Stomach (tissue), 9 donors: ENCODE data around the gene CYS1. TPM values are rescaled to one million over a fixed set of nuclear protein-coding genes. Genes with fewer than 3 reads are reported as not detected.

Source experiments
- DNase-seq, 2 donors: peaks; one replicate each; pipeline versions ENCODE4 v3.0.0 to v3.0.0-alpha.2; 2013 to 2019
- H3K27ac ChIP-seq, 5 donors: fragments of 200-600 bp in 4 of 5; sonication (generic) in 4 of 5; one replicate each; pipeline ENCODE4 v1.5.1; 2013 to 2019; ENCODE audit warnings: mild to moderate bottlenecking in 1 of 5, moderate library complexity in 1 of 5
- H3K27me3 ChIP-seq, 3 donors: fragments of 200-600 bp; sonication (generic); one replicate each; pipeline ENCODE4 v1.5.1; 2017 to 2019; ENCODE audit warnings: mixed run types in 1 of 3
- H3K36me3 ChIP-seq, 4 donors: fragments of 200-600 bp; sonication (generic); 1 replicate in 3 of 4; 2 replicates in 1 of 4; pipeline ENCODE4 v1.5.1; 2016 to 2019
- H3K4me1 ChIP-seq, 4 donors: fragments of 200-600 bp; sonication (generic); one replicate each; pipeline ENCODE4 v1.5.1; 2016 to 2019
- H3K4me3 ChIP-seq, 4 donors: fragments of 200-600 bp; sonication (generic) in 3 of 4; one replicate each; pipeline ENCODE4 v1.5.1; 2016 to 2019; ENCODE audit warnings: mild to moderate bottlenecking in 1 of 4
- H3K9me3 ChIP-seq, 4 donors: fragments of 200-600 bp; sonication (generic); one replicate each; pipeline ENCODE4 v1.5.1; 2016 to 2019
- CTCF ChIP-seq, 7 experiments: fragments of 450-650 bp in 4 of 7; fragments of 200-600 bp in 3 of 7; sonication (generic) in 3 of 7; IDR thresholded peaks; one replicate each; pipeline ENCODE4 v1.5.1; 2016 to 2019; ENCODE audit warnings: antibody characterized with exemption in 7 of 7, control low read depth in 2 of 7, mild to moderate bottlenecking in 1 of 7
- EP300 ChIP-seq: sonication (generic); formaldehyde crosslinking; IDR thresholded peaks from one replicate; pipeline ENCODE4 v1.6.1; 2017; ENCODE audit warnings: antibody characterized with exemption
- POLR2A ChIP-seq, 4 donors: fragments of 450-650 bp; IDR thresholded peaks; one replicate each; pipeline ENCODE4 v1.6.1; 2016; ENCODE audit warnings: antibody characterized with exemption in 4 of 4, control low read depth in 2 of 4, mild to moderate bottlenecking in 1 of 4, moderate library complexity in 1 of 4
- POLR2AphosphoS5 ChIP-seq, 3 donors: sonication (generic); formaldehyde crosslinking; IDR thresholded peaks; one replicate each; pipeline ENCODE4 v1.6.1; 2016; ENCODE audit warnings: antibody characterized with exemption in 3 of 3
- WGBS, 5 donors: extraction: QIAGEN DNeasy Blood & Tissue Kit in 3 of 5; methylation state at CpG; one replicate each; pipeline versions ENCODE4 v1.1.5 to v1.1.7; 2013 to 2018; 5-methylcytosine and 5-hydroxymethylcytosine counted together
- intact Hi-C: fragments of 100-400 bp; cut with DNase I; formaldehyde crosslinking; loops from one replicate; pipeline ENCODE4 v1.15.1; 2023; ENCODE audit warnings: low total_unique reads
- polyA plus RNA-seq, 3 donors: library from polyadenylated mRNA; stranded (reverse); fragments of 200-250 nt; gene quantifications; one replicate each; pipeline ENCODE4 v1.2.3, GENCODE V29; 2013
- total RNA-seq, 5 donors: library from RNA; depleted of rRNA; stranded (reverse); fragments of >200 nt; gene quantifications; one replicate each; pipeline versions ENCODE4 v1.1.0 to v1.2.3, GENCODE V29; 2014 to 2016
- donor health status: healthy with polysubstance abuse.
- donor health status: Bipolar disorder and iron deficiency.
- donor health status: healthy.

The CYS1 gene
- total and polyA plus RNA-seq, 8 donors: 1.1 to 33.8 (median 3.9) TPM; not detected in 1

- Histone ChIP-seq H3K27ac (no peak overlapping the region), H3K4me3 (no peak overlapping the region), H3K4me1 (peaks cover 0 to 13% (median 9%) of the 10 kb centered on the region in 4 donors), H3K27me3 (no peaks in the 10 kb centered on the region), H3K36me3 (peaks cover 0 to 10% (median 0%) of the 10 kb centered on the region in 4 donors), H3K9me3 (no peaks in the 10 kb centered on the region)
- WGBS, 5 donors: 91 to 95% (median 92%) methylated on average over 8 to 9 of the region's 9 CpGs
- TF ChIP-seq POLR2A (IDR thresholded peaks at IDR 0.05): no peak
- no peak for DNase-seq
- intact Hi-C loops: no loop called here
These were observed 16.6 kb downstream of the CYS1 start for GRCh38 chr2:10063566-10063965.

- H3K9me3 ChIP-seq: no peaks in the 10 kb centered on the region
- DNase-seq: no peak
- 75 to 90% (median 78%) methylated on average over 10 of the region's 10 CpGs for WGBS, 5 donors
- no peak overlapping the region for H3K4me3 ChIP-seq
- H3K36me3 ChIP-seq: peaks cover 0 to 10% (median 0%) of the 10 kb centered on the region in 4 donors
- H3K4me1 ChIP-seq: peaks cover under 1 to 13% (median 12%) of the 10 kb centered on the region in 4 donors
- intact Hi-C loops: no loop called here
- H3K27ac ChIP-seq: no peak overlapping the region
- H3K27me3 ChIP-seq: no peaks in the 10 kb centered on the region
- TF ChIP-seq EP300 (no peak), POLR2AphosphoS5 (IDR thresholded peaks at IDR 0.05) (no peak), CTCF (IDR thresholded peaks at IDR 0.05) (no peak), POLR2A (IDR thresholded peaks at IDR 0.05) (no peak)
These were observed 17.3 kb downstream of the CYS1 start for GRCh38 chr2:10062931-10063365.

DNA sequence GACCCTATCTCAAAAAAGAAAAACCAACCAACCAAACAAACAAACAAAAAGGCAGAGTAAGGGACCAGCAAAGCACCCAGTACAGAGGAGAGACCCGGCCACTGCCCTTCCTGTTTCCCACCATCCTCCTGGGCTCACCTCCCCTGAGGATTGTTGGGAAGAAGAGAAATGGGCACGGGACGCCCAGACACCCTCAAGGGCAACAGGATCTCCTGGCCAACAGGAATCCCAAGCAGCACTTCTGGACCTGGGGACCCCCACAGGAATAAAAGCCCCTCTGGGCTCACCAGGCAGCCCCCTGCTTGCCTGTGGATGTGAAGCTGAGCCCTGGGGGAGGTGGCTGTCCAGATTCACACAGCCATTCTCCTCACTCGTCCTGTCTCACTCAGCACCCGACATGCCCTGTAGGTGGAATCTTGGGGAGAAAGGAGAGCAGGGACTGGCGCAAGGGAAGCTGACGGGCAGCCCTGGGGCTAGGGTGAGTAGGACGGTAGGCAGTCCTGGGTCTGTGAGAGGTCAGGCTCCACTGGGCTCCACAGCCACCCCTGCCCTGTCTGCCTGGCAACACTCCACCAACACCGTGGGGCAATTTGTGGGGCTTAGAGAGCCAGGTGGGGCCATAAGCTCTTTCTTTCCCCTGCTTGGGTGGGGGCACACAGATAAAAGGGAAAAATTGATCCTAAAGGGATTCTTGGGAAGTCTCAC lies 18.8 kb downstream of the CYS1 start:
- peaks cover 15 to 29% (median 27%) of the 10 kb centered on the region in 4 donors for H3K4me1 ChIP-seq
- H3K9me3 ChIP-seq: no peaks in the 10 kb centered on the region
- peaks cover 0 to 10% (median 0%) of the 10 kb centered on the region in 4 donors for H3K36me3 ChIP-seq
- no peak for DNase-seq
- H3K4me3 ChIP-seq: no peak overlapping the region
- 83 to 90% (median 85%) methylated on average over 8 to 9 of the region's 9 CpGs for WGBS, 5 donors
- H3K27me3 ChIP-seq: no peaks in the 10 kb centered on the region
- intact Hi-C loops: no loop called here
- no peak for TF ChIP-seq POLR2AphosphoS5 (IDR thresholded peaks at IDR 0.05)
- TF ChIP-seq CTCF (IDR thresholded peaks at IDR 0.05): no peak
- TF ChIP-seq POLR2A (IDR thresholded peaks at IDR 0.05): no peak
- TF ChIP-seq EP300: no peak
- peak overlapping the region in 1 of 5 donors; percentile 68 for H3K27ac ChIP-seq

DNA sequence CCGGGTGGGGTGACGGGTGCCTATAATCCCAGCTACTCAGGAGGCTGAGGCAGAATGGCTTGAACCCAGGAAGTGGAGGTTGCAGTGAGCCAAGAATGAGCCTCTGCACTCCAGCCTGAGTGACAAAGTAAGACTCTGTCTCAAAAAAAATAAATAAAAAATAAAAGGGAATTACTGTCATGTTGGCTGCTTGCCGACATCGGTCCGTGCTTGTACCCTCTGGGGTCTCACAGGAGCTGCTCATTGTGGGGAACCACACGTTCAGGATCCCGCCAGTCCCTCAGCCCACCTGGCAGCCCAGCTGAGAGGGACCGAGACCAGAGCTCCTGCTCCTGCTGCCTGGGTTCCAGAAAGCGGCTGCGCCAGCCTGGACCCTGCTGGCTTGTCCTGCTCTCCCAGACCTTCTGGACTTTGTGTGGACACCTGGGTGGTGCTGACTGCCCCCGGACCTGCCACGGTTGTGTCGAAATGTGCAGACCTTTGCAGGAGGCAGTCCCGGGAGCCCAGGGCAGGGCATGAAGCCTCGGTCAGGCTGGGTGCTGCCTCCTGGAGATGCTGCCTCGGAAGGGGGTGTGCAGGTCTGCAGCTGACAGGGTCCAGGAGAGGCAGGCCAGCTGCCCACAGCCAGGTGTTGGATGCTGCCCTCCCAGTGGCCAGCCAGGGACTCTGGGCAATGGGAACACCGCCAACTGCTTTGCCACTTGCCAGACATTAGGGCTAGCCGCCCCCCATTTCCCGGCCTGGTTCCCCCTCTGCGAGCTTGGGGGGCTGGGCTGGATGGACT lies 20.5 kb downstream of the CYS1 start:
- intact Hi-C loops: loop anchor here (10.0 kb wide), 1 partner anchor 245 kb away; no protein-coding TSS in a partner anchor
- Histone ChIP-seq H3K4me3 (no peak overlapping the region), H3K27me3 (no peaks in the 10 kb centered on the region), H3K36me3 (peaks cover 0 to 12% (median 11%) of the 10 kb centered on the region in 4 donors), H3K4me1 (peaks cover 15 to 34% (median 30%) of the 10 kb centered on the region in 4 donors), H3K9me3 (no peaks in the 10 kb centered on the region), H3K27ac (peak overlapping the region in 1 of 5 donors; percentile 68)
- no peak for DNase-seq
- 75 to 91% (median 84%) methylated on average over 16 to 20 of the region's 20 CpGs for WGBS, 5 donors
- no peak for TF ChIP-seq POLR2AphosphoS5 (IDR thresholded peaks at IDR 0.05)
- TF ChIP-seq EP300: no peak
- no peak for TF ChIP-seq POLR2A (IDR thresholded peaks at IDR 0.05)
- no peak for TF ChIP-seq CTCF (IDR thresholded peaks at IDR 0.05)
